NCI-H2029 treated with DMSO at 0.1 percent for 48 hours (cell line): Measurements from ENCODE around the gene YBX2.

ENCODE experiments used
- DNase-seq: peaks from one replicate; lab custom pipeline; 2025; lab: John Stamatoyannopoulos, UW

YBX2 gene

GRCh38 chr17:7322520-7323194, 28.2 kb upstream of the YBX2 start:
- no peak for DNase-seq

GRCh38 chr17:7321466-7321865, 27.0 kb upstream of the YBX2 start:
- DNase-seq, result no peak

GRCh38 chr17:7318121-7318860, 23.9 kb upstream of the YBX2 start:
- DNase-seq, result no peak

GRCh38 chr17:7317161-7317803, 22.8 kb upstream of the YBX2 start:
- no peak for DNase-seq

- DNase-seq, result no peak
These were observed 21.3 kb upstream of the YBX2 start for GRCh38 chr17:7315570-7316235.

- peak; percentile 23 for DNase-seq
These were observed 20.5 kb upstream of the YBX2 start, which contains the start of gene GPS2 for GRCh38 chr17:7314719-7315569. Gene GPS2, minus strand, starts transcription at chr17:7315360. Its CDS starts 308 bp downstream, at chr17:7315052.

- no peak for DNase-seq
These were observed 19.7 kb upstream of the YBX2 start for GRCh38 chr17:7313890-7314718.

- DNase-seq, result no peak
These were observed 18.9 kb upstream of the YBX2 start for GRCh38 chr17:7313088-7313889.

- no peak for DNase-seq
These were observed 18.1 kb upstream of the YBX2 start for GRCh38 chr17:7312432-7313087.

GRCh38 chr17:7311110-7311705, 16.8 kb upstream of the YBX2 start:
- no peak for DNase-seq

GRCh38 chr17:7309628-7310027, 15.2 kb upstream of the YBX2 start:
- DNase-seq, result no peak

GRCh38 chr17:7308625-7309433, 14.4 kb upstream of the YBX2 start:
- peak; percentile 49 for DNase-seq

- no peak for DNase-seq
These were observed 13.5 kb upstream of the YBX2 start for GRCh38 chr17:7307686-7308624.

- DNase-seq, result peak; percentile 92
These were observed 12.7 kb upstream of the YBX2 start, which contains the start of gene EIF5A for GRCh38 chr17:7306911-7307685. Gene EIF5A, plus strand, starts transcription at chr17:7307628. Its CDS starts 2,008 bp downstream, at chr17:7309636.

GRCh38 chr17:7304179-7304578, 9.7 kb upstream of the YBX2 start:
- no peak for DNase-seq
